MCF 10A (cell line): ENCODE data around the gene CEL. TPM values are rescaled to one million over a fixed set of nuclear protein-coding genes. Genes with fewer than 3 reads are reported as not detected.
"Not testable (repeated sequence)": the region's sequence is repeated elsewhere in the genome, so short reads cannot be mapped to it uniquely, and the experiment has no call there.

Experiments
- BruUV-seq: library from RNA; stranded (reverse); fragments of 400-500 nt; replicated peaks from 2 replicates; lab custom pipeline; 2021; lab: Mats Ljungman, UMichigan
- CTCF ChIA-PET: fragments of 300-600 bp; sonication (Branson Sonifier 250); formaldehyde crosslinking; extraction: SDS; loops from one replicate; lab custom pipeline; 2021; ENCODE audit warnings: antibody characterized with exemption, inconsistent platforms; lab: Yijun Ruan, JAX
- POLR2A ChIA-PET: fragments of 300-600, 350-650 bp; sonication (Branson Sonifier 250); formaldehyde crosslinking; extraction: SDS; loops from one replicate; lab custom pipeline; 2020; ENCODE audit warnings: antibody characterized with exemption, inconsistent platforms; lab: Yijun Ruan, JAX
- DNase-seq: peaks from one replicate; pipeline ENCODE4 v3.0.0-alpha.2; 2018; ENCODE audit not compliant: unreplicated experiment
- H3K27ac Mint-ChIP-seq: one replicate; pipeline ENCODE4 v1.8.0; 2022; ENCODE audit warnings: mild to moderate bottlenecking, low read depth, mixed read lengths; ENCODE audit not compliant: unreplicated experiment
- H3K27me3 Mint-ChIP-seq: one replicate; pipeline ENCODE4 v1.8.0; 2022; ENCODE audit warnings: mixed read lengths; ENCODE audit not compliant: insufficient read depth, unreplicated experiment
- H3K36me3 Mint-ChIP-seq: one replicate; pipeline ENCODE4 v1.8.0; 2022; ENCODE audit warnings: mild to moderate bottlenecking, moderate library complexity, mixed read lengths; ENCODE audit not compliant: insufficient read depth, unreplicated experiment
- H3K4me1 Mint-ChIP-seq: one replicate; pipeline ENCODE4 v1.8.0; 2022; ENCODE audit warnings: mixed read lengths; ENCODE audit not compliant: insufficient read depth, unreplicated experiment
- H3K4me3 Mint-ChIP-seq: one replicate; pipeline ENCODE4 v1.8.0; 2022; ENCODE audit warnings: mild to moderate bottlenecking, moderate library complexity, mixed read lengths; ENCODE audit not compliant: unreplicated experiment
- H3K9me3 Mint-ChIP-seq: one replicate; pipeline ENCODE4 v1.8.0; 2022; ENCODE audit warnings: mixed read lengths; ENCODE audit not compliant: unreplicated experiment
- intact Hi-C: fragments of 100-400 bp; cut with micrococcal nuclease; formaldehyde crosslinking; loops from 2 replicates; pipeline ENCODE4 v1.14.1; 2022
- total RNA-seq: library from RNA; stranded (reverse); gene quantifications from 2 replicates; pipeline ENCODE4 v1.2.3, GENCODE V29; 2022
- TF ChIP-seq, protein P1 (sequence below): fragments of 200-600 bp; IDR thresholded peaks from one replicate; pipeline ENCODE4 v1.8.0; 2022; ENCODE audit warnings: antibody characterized with exemption, mild to moderate bottlenecking; ENCODE audit not compliant: unreplicated experiment

The CEL gene
- total RNA-seq, 1 experiment from 2014 or later, result 1.9 TPM

DNA sequence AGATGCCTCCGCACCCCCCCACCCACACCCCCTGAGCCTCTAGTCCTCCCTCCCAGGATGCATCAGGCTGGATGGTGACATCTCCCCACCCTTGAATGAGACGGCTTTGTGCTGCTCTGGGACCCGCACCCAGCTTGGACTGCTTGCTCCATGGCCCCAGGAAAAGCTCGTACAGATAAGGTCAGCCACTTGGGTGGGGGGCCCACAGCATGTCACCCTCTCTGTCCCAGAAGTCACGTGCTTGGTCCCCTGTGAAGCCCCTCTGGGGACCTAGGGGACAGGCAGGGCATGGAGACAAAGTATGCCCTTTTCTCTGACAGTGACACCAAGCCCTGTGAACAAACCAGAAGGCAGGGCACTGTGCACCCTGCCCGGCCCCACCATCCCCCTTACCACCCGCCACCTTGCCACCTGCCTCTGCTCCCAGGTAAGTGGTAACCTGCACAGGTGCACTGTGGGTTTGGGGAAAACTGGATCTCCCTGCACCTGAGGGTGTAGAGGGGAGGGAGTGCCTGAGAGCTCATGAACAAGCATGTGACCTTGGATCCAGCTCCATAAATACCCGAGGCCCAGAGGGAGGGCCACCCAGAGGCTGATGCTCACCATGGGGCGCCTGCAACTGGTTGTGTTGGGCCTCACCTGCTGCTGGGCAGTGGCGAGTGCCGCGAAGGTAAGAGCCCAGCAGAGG, 20.3 kb downstream of the CEL start:
- H3K4me1 Mint-ChIP-seq, H3K27ac Mint-ChIP-seq, H3K36me3 Mint-ChIP-seq, H3K4me3 Mint-ChIP-seq, intact Hi-C loops, BruUV-seq, DNase-seq, CTCF ChIA-PET, H3K9me3 Mint-ChIP-seq: not testable (repeated sequence)
- H3K27me3 Mint-ChIP-seq, result peaks cover 14% of the 10 kb centered on the region
- POLR2A ChIA-PET, result interaction anchor here (1.4 kb wide), 1 partner anchor 8 kb away, joined by 4 read pairs; no protein-coding TSS in a partner anchor

- H3K27ac Mint-ChIP-seq, DNase-seq, H3K9me3 Mint-ChIP-seq, BruUV-seq, intact Hi-C loops, H3K4me3 Mint-ChIP-seq, H3K4me1 Mint-ChIP-seq, POLR2A ChIA-PET, H3K36me3 Mint-ChIP-seq: not testable (repeated sequence)
- CTCF ChIA-PET, result interaction anchor here (0.6 kb wide), 1 partner anchor 419 kb away, joined by 3 read pairs; no protein-coding TSS in a partner anchor
- peaks cover 14% of the 10 kb centered on the region for H3K27me3 Mint-ChIP-seq
Measured at GRCh38 chr9:133083688-133084087, 21.9 kb downstream of the CEL start.

DNA sequence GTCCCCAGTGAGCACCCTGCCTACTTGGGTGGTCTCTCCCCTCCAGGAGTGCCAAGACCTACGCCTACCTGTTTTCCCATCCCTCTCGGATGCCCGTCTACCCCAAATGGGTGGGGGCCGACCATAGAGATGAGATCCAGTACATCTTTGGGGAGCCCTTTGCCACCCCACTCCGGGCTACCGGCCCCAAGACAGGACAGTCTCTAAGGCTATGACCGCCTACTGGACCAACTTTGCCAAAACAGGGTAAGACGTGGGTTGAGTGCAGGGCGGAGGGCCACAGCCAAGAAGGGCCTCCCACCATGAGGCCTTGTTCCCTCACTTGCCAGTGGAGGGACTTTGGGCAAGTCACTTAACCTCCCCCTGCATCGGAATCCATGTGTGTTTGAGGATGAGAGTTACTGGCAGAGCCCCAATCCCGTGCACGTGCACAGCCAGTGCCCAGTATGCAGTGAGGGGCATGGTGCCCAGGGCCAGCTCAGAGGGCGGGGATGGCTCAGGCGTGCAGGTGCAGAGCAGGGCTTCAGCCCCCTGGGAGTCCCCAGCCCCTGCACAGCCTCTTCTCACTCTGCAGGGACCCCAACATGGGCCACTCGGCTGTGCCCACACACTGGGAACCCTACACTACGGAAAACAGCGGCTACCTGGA, 24.6 kb downstream of the CEL start:
- H3K4me3 Mint-ChIP-seq, DNase-seq, intact Hi-C loops, CTCF ChIA-PET, H3K27ac Mint-ChIP-seq, H3K4me1 Mint-ChIP-seq, H3K36me3 Mint-ChIP-seq, BruUV-seq, H3K9me3 Mint-ChIP-seq, H3K27me3 Mint-ChIP-seq, POLR2A ChIA-PET: not testable (repeated sequence)

- H3K4me1 Mint-ChIP-seq, result no peaks in the 10 kb centered on the region
- CTCF ChIA-PET, result interaction anchor here (0.9 kb wide), 1 partner anchor 16 kb away, joined by 5 read pairs; no protein-coding TSS in a partner anchor
Measured at GRCh38 chr9:133086894-133087293, 25.1 kb downstream of the CEL start.

GRCh38 chr9:133087429-133088145, 25.8 kb downstream of the CEL start:
- no peaks in the 10 kb centered on the region for H3K27me3 Mint-ChIP-seq
- H3K27ac Mint-ChIP-seq, result no peak overlapping the region
- no peaks in the 10 kb centered on the region for H3K36me3 Mint-ChIP-seq
- H3K9me3 Mint-ChIP-seq, result no peaks in the 10 kb centered on the region
- TF ChIP-seq, protein P1, sequence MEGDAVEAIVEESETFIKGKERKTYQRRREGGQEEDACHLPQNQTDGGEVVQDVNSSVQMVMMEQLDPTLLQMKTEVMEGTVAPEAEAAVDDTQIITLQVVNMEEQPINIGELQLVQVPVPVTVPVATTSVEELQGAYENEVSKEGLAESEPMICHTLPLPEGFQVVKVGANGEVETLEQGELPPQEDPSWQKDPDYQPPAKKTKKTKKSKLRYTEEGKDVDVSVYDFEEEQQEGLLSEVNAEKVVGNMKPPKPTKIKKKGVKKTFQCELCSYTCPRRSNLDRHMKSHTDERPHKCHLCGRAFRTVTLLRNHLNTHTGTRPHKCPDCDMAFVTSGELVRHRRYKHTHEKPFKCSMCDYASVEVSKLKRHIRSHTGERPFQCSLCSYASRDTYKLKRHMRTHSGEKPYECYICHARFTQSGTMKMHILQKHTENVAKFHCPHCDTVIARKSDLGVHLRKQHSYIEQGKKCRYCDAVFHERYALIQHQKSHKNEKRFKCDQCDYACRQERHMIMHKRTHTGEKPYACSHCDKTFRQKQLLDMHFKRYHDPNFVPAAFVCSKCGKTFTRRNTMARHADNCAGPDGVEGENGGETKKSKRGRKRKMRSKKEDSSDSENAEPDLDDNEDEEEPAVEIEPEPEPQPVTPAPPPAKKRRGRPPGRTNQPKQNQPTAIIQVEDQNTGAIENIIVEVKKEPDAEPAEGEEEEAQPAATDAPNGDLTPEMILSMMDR, result no peak
- intact Hi-C loops, result no loop called here
- no peak for DNase-seq
- H3K4me3 Mint-ChIP-seq, result no peak overlapping the region
- POLR2A ChIA-PET, result no interaction called here
- CTCF ChIA-PET, result interaction anchor here (0.9 kb wide), 1 partner anchor 15 kb away, joined by 5 read pairs; no protein-coding TSS in a partner anchor
- no peaks in the 10 kb centered on the region for H3K4me1 Mint-ChIP-seq
- no TSS peak for BruUV-seq

More at GRCh38 chr9:133086894-133087293, 25.1 kb downstream of the CEL start:
- TF ChIP-seq, protein P1, result no peak
- no TSS peak for BruUV-seq
- POLR2A ChIA-PET, result no interaction called here
- H3K36me3 Mint-ChIP-seq, result no peaks in the 10 kb centered on the region
- no peak for DNase-seq
- no peak overlapping the region for H3K4me3 Mint-ChIP-seq
- H3K27me3 Mint-ChIP-seq, result no peaks in the 10 kb centered on the region
- H3K9me3 Mint-ChIP-seq, result no peaks in the 10 kb centered on the region
- no peak overlapping the region for H3K27ac Mint-ChIP-seq
- intact Hi-C loops, result no loop called here
